HFF-Myc (cell line): Measurements from ENCODE around the gene SMAD6.

Experiments
- DNase-seq: peaks from one replicate; pipeline ENCODE4 v3.0.0-alpha.2; 2011; ENCODE audit warnings: low read depth; ENCODE audit errors: extremely low read depth
- H3K4me3 ChIP-seq: replicated peaks from 2 replicates; pipeline ENCODE4 v1.5.1; 2011; ENCODE audit warnings: low read depth, mild to moderate bottlenecking, control low read depth, low read length
- TF ChIP-seq, protein P1 (sequence below): IDR thresholded peaks from 2 replicates; pipeline ENCODE4 v1.5.1; 2012; ENCODE audit warnings: mild to moderate bottlenecking, low read depth, low read length, control low read depth; ENCODE audit errors: missing control alignments

SMAD6 gene

DNA sequence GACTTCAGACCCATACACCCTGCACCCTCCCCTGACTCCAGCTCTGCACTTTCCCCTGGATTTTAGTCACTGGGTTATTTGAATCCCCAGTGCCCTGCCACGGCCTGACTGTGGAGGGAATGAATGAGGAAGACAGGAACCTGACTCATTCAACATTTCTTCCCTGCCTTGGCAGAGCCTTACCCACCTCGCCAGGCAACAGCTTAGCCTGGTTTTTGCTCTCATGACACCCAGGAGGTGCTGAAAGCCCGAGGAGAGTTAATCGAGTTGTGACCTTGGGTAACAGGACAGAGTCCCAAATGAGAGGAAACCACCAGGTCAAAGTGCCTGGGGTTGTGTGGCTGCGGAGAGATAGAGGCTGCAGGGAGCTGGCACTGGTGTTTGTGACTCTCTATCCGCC lies 128.3 kb downstream of the SMAD6 start:
- H3K4me3 ChIP-seq, result no peak overlapping the region
- DNase-seq, result no peak
- TF ChIP-seq, protein P1, sequence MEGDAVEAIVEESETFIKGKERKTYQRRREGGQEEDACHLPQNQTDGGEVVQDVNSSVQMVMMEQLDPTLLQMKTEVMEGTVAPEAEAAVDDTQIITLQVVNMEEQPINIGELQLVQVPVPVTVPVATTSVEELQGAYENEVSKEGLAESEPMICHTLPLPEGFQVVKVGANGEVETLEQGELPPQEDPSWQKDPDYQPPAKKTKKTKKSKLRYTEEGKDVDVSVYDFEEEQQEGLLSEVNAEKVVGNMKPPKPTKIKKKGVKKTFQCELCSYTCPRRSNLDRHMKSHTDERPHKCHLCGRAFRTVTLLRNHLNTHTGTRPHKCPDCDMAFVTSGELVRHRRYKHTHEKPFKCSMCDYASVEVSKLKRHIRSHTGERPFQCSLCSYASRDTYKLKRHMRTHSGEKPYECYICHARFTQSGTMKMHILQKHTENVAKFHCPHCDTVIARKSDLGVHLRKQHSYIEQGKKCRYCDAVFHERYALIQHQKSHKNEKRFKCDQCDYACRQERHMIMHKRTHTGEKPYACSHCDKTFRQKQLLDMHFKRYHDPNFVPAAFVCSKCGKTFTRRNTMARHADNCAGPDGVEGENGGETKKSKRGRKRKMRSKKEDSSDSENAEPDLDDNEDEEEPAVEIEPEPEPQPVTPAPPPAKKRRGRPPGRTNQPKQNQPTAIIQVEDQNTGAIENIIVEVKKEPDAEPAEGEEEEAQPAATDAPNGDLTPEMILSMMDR, result no peak

DNA sequence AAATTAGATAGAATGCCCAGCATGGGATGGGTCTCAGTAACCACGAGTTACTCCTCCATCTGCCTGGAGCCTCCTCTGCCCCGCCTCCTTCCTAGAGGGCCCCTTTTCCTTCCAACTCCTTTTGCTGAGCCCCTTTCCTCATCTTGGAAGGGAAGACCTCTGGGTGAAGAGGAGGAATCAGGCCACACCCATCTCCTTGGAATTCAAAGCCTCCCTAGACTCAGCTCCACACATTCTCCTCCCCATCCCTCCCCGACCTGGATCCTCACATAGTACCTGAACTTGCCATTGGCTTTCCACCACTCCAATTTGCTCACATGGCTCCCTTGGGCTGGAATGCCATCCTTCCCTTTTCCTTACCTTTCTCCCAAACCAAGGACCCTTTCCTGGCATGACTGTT lies 128.8 kb downstream of the SMAD6 start:
- TF ChIP-seq, protein P1, result no peak
- no peak for DNase-seq
- H3K4me3 ChIP-seq, result no peak overlapping the region

DNA sequence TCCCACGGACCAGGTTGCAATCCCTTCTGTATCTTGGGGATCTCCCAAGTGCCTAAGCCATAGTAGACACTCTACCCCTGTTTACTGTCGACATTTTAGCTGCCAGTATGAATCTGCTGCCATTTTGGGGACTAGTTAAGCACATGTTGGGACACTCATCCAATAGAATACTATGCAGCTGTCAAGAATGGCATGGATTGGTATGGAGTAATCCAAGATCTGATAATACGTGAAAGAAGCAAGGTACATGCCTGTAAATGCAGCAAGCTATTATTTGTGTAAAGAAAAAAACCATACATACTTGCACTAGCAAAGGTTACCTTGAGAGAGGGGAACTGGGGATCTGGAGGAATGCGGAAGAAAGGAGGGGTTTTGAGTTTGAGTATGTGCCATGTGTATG lies 129.3 kb downstream of the SMAD6 start:
- H3K4me3 ChIP-seq, result no peak overlapping the region
- TF ChIP-seq, protein P1, result no peak
- no peak for DNase-seq

DNA sequence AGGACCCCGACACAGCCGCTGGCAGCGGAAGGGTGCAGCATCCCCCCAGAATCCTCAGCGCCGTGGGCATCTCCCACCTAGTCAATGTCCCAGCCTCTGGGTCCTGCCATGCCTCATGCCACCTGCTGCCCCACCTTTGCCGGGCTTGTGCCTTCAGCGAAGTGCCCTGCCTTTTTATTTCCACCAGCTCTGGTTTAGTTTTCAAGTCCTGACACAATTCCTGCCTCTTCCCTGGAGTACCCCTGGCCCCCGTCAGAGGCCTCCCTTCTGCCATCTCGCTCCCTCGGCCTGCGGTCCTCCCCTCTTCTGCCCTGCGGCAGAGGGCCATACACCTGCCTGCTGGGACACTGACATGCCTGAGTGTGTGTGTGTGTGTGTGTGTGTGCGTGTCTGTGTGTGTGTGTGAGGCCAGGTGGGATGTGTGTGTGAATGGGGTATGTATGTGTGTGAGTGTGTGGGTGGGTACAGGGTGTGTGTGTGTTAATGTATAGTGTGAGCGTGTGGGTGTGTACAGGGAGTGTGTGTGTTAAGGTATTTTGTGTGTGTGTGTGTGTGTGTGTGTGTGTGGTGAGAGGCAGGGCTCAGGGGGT lies 129.9 kb downstream of the SMAD6 start:
- no peak for DNase-seq
- no peak overlapping the region for H3K4me3 ChIP-seq
- TF ChIP-seq, protein P1, result no peak
